ENCODE results near the gene WASHC3. TPM values are rescaled to one million over a fixed set of nuclear protein-coding genes. Genes with fewer than 3 reads are reported as not detected.

Gene WASHC3
- total RNA-seq, 1 donor from 2014 or later, result 93.2 TPM

DNA sequence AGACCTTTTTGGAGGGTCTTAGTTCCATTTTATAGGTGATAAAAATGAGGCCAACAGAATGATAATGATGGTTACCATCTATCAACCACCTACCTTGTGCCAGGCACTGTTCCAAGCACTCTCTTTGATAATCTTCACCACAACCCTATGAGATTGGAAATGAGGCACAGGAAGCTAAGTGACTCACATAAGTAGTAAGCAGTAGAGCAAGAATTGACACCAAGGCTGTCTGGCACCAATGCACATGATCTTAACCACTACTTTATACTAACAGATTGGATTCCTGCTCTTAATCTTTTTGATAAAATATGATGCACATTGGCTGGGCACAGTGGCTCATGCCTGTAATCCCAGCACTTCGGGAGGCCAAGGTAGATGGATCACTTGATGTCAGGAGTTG, 93.0 kb downstream of the WASHC3 start:
- DNase-seq (ENCODE audit: low spot score), result no peak

GRCh38 chr12:101967506-101967905, 94.3 kb downstream of the WASHC3 start:
- DNase-seq (ENCODE audit: low spot score), result no peak

DNA sequence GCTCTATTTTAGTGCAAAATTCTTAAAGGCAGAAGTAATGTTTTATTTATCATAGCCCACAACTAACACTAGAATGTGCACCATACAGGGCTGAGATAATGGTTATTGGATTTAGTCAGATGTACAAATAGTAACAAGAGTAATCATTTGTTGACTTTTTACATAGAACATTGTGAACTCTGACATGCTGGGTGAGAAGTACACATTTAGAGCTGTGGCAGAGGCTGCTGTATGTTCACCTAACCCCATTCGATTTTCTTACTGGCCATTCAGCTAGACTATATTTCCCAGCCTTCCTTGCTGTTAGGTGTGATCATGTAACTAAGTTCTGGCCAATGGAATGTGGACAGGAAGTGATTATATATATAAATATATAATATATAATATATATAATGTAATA, 95.3 kb downstream of the WASHC3 start:
- no peak for DNase-seq (ENCODE audit: low spot score)

GRCh38 chr12:101963697-101964096, 98.1 kb downstream of the WASHC3 start:
- DNase-seq (ENCODE audit: low spot score), result no peak

Other genes with a start within 250 kb of the WASHC3 start
- gene GNPTAB, start 231.0 kb downstream of the WASHC3 start, total RNA-seq (ENCODE audit: insufficient read depth, low replicate concordance), result 46.0 TPM
- 7.2 TPM for gene DRAM1, start 184.4 kb downstream of the WASHC3 start, total RNA-seq (ENCODE audit: insufficient read depth, low replicate concordance)
- 11.8 TPM for gene NUP37, start 58.1 kb upstream of the WASHC3 start, total RNA-seq (ENCODE audit: insufficient read depth, low replicate concordance)
- gene PARPBP, start 58.2 kb upstream of the WASHC3 start, total RNA-seq (ENCODE audit: insufficient read depth, low replicate concordance), result 14.2 TPM
- 0.96 TPM for gene PMCH, start 135.8 kb upstream of the WASHC3 start, total RNA-seq (ENCODE audit: insufficient read depth, low replicate concordance)

All from umbilical cord (tissue), 2 donors.